ENCODE data around the gene USF1. TPM values are rescaled to one million over a fixed set of nuclear protein-coding genes. Genes with fewer than 3 reads are reported as not detected.
"Not testable (repeated sequence)": the region's sequence is repeated elsewhere in the genome, so short reads cannot be mapped to it uniquely, and the experiment has no call there.

Gene USF1
- total and polyA plus RNA-seq, 9 of the 15 experiments (the other 6 are each of a cell fraction or from before 2014, with no cell fraction given): 7.4 to 60.2 (median 54.2) TPM

GRCh38 chr1:161016683-161017082 is 29.1 kb downstream of the USF1 start (continued):
- TF ChIP-seq MNT (conservative IDR thresholded peaks at IDR 0.05) (0 out of 4 replicates have a peak, but pooled peaks of 1 of the 2 experiments have one; percentile 19), IRF9 (tag; IDR thresholded peaks at IDR 0.05) (peak; percentile 89), ZNF668 (CRISPR knock-in tag; IDR thresholded peaks at IDR 0.05) (peak; percentile 92), DDX20 (tag; IDR thresholded peaks at IDR 0.05; ENCODE audit: low read depth) (peak; percentile 84), ZBTB34 (CRISPR knock-in tag; IDR thresholded peaks at IDR 0.05) (peak; percentile 63; the same call in 1 of the 2 replicates), ZNF639 (CRISPR knock-in tag; conservative IDR thresholded peaks at IDR 0.05 in 1 of 2, IDR thresholded peaks at IDR 0.05 in 1 of 2) (peak in 1 of 2 experiments; percentile 73; a peak in 2 of 4 replicates), GATAD2A (IDR thresholded peaks at IDR 0.05) (0 out of 2 replicates have a peak, but pooled peaks have one; percentile 28), HDAC1 (IDR thresholded peaks at IDR 0.05) (peak in 1 of 2 experiments; percentile 38; a peak in 1 of 4 replicates), ZBTB9 (CRISPR knock-in tag; IDR thresholded peaks at IDR 0.05) (peak; percentile 85), HSF4 (CRISPR knock-in tag; IDR thresholded peaks at IDR 0.05; ENCODE audit: borderline replicate concordance) (peak; percentile 76; the same call in 1 of the 2 replicates), TEAD1 (CRISPR knock-in tag; IDR thresholded peaks at IDR 0.05) (peak in 1 of 2 experiments; percentile 52; a peak in 1 of 4 replicates), CXXC5 (CRISPR knock-in tag; IDR thresholded peaks at IDR 0.05) (peak; percentile 84), DIDO1 (tag; IDR thresholded peaks at IDR 0.05; ENCODE audit: low read depth) (peak; percentile 50; the same call in 1 of the 2 replicates), CEBPB (tag; IDR thresholded peaks at IDR 0.05) (peak; percentile 60), KLF13 (tag; IDR thresholded peaks at IDR 0.05; ENCODE audit: borderline replicate concordance, low read depth) (peak; percentile 58; the same call in 1 of the 2 replicates), ZNF740 (tag; IDR thresholded peaks at IDR 0.05) (peak in 1 of 2 experiments; percentile 84; a peak in 2 of 4 replicates)
- not testable (repeated sequence) for TF ChIP-seq ZNF740 (CRISPR knock-in tag; IDR thresholded peaks at IDR 0.05)
